Keratinocyte (primary cell): ENCODE measurements around the gene TMEM200B. TPM values are rescaled to one million over a fixed set of nuclear protein-coding genes. Genes with fewer than 3 reads are reported as not detected.
A peak's percentile ranks its signal among the peaks of the same experiment; 100 is the strongest.

Experiments
- DNase-seq: peaks from one replicate; pipeline ENCODE4 v3.0.0-alpha.2; 2011; ENCODE audit warnings: low read depth, missing footprints, low spot score
- FAIRE-seq: peaks from 2 replicates; lab custom pipeline; 2011; peaks lifted over from hg19 to GRCh38; lab: Jason Lieb, UNC
- H2AFZ ChIP-seq: 2 replicates; pipeline ENCODE4 v1.6.0; 2012; ENCODE audit warnings: low read length, control low read depth, inconsistent platforms; ENCODE audit not compliant: control insufficient read depth
- H3K27ac ChIP-seq: 2 replicates; pipeline ENCODE4 v1.5.1; 2011; ENCODE audit warnings: low read length; ENCODE audit not compliant: control insufficient read depth, insufficient read depth
- H3K27me3 ChIP-seq: 3 replicates; pipeline ENCODE4 v1.6.0; 2011; ENCODE audit warnings: low read length; ENCODE audit not compliant: control insufficient read depth, insufficient read depth; ENCODE audit errors: extremely low read depth
- H3K36me3 ChIP-seq, 2 experiments: 2 replicates in 1 of 2; 3 replicates in 1 of 2; pipeline ENCODE4 v1.5.1; 2011; ENCODE audit warnings: low read length in 2 of 2, mild to moderate bottlenecking in 1 of 2; ENCODE audit not compliant: control insufficient read depth in 2 of 2, insufficient read depth in 2 of 2; ENCODE audit errors: extremely low read depth in 1 of 2
- H3K4me1 ChIP-seq: 3 replicates; pipeline ENCODE4 v1.5.1; 2011; ENCODE audit warnings: low read length; ENCODE audit not compliant: control insufficient read depth, insufficient read depth; ENCODE audit errors: extremely low read depth
- H3K4me2 ChIP-seq: 3 replicates; pipeline ENCODE4 v1.6.0; 2011; ENCODE audit warnings: low read depth, low read length; ENCODE audit not compliant: control insufficient read depth, insufficient read depth; ENCODE audit errors: extremely low read depth
- H3K4me3 ChIP-seq, 3 experiments: fragments of 200-600 bp in 1 of 3; sonication (generic) in 1 of 3; 2 replicates in 2 of 3; 3 replicates in 1 of 3; pipeline ENCODE4 v1.5.1; 2011 to 2016; ENCODE audit warnings: low read length in 3 of 3, mild to moderate bottlenecking in 3 of 3, control low read depth in 2 of 3, inconsistent platforms in 1 of 3, low read depth in 1 of 3, mixed read lengths in 1 of 3, mixed run types in 1 of 3, moderate library complexity in 1 of 3; ENCODE audit not compliant: control insufficient read depth in 2 of 3, insufficient read depth in 2 of 3; ENCODE audit errors: extremely low read depth in 1 of 3
- H3K79me2 ChIP-seq: 2 replicates; pipeline ENCODE4 v1.6.0; 2012; ENCODE audit warnings: low read length; ENCODE audit not compliant: control insufficient read depth, insufficient read depth
- H3K9ac ChIP-seq: 3 replicates; pipeline ENCODE4 v1.6.0; 2011; ENCODE audit warnings: low read length; ENCODE audit not compliant: control insufficient read depth, insufficient read depth; ENCODE audit errors: extremely low read depth
- H3K9me1 ChIP-seq: 3 replicates; pipeline ENCODE4 v1.6.0; 2011; ENCODE audit warnings: low read length; ENCODE audit not compliant: control insufficient read depth, insufficient read depth; ENCODE audit errors: extremely low read depth
- H3K9me3 ChIP-seq: 2 replicates; pipeline ENCODE4 v1.5.1; 2012; ENCODE audit warnings: low read depth, low read length; ENCODE audit not compliant: control insufficient read depth
- H4K20me1 ChIP-seq: 3 replicates; pipeline ENCODE4 v1.6.0; 2011; ENCODE audit warnings: low read length; ENCODE audit not compliant: control insufficient read depth, insufficient read depth; ENCODE audit errors: extremely low read depth
- CTCF ChIP-seq, 3 experiments: IDR thresholded peaks in 1 of 3; conservative IDR thresholded peaks in 1 of 3; optimal IDR thresholded peaks in 1 of 3; 2 replicates in 2 of 3; 3 replicates in 1 of 3; pipeline versions ENCODE3 to v1.5.1; 2011; ENCODE audit warnings: low read length in 3 of 3, mild to moderate bottlenecking in 3 of 3, moderate library complexity in 2 of 3, control low read depth in 1 of 3, inconsistent platforms in 1 of 3; ENCODE audit not compliant: insufficient read depth in 2 of 3; ENCODE audit errors: extremely low read depth in 1 of 3
- EZH2 ChIP-seq: IDR thresholded peaks from one replicate; pipeline ENCODE4 v1.6.1; 2012; ENCODE audit warnings: inconsistent platforms, mild to moderate bottlenecking, low read length, moderate library complexity
- dilution Hi-C: fragments of 300-500 bp; cut with MboI; formaldehyde crosslinking; loops from one replicate; pipeline ENCODE4 v1.7.0; 2020; ENCODE audit warnings: low sequenced_read_pairs; ENCODE audit not compliant: extremely low pct_ligation_motif_present
- polyA plus RNA-seq, 5 experiments: library from polyadenylated mRNA; depleted of rRNA in 3 of 5; stranded (reverse) in 3 of 5; stranded (forward) in 1 of 5; unstranded in 1 of 5; fragments of >200 nt; gene quantifications; 1 replicate in 1 of 5; 2 replicates in 3 of 5; 3 replicates in 1 of 5; pipeline versions ENCODE4 v1.2.1 to v1.2.3, GENCODE V29; 2011 to 2012; ENCODE audit warnings: missing spikeins in 2 of 5, low read depth in 1 of 5, low replicate concordance in 1 of 5

The TMEM200B gene
- polyA plus RNA-seq, 1 donor (not counting 4 experiments of a cell fraction or from before 2014, with no cell fraction given): 0.59 TPM

DNA sequence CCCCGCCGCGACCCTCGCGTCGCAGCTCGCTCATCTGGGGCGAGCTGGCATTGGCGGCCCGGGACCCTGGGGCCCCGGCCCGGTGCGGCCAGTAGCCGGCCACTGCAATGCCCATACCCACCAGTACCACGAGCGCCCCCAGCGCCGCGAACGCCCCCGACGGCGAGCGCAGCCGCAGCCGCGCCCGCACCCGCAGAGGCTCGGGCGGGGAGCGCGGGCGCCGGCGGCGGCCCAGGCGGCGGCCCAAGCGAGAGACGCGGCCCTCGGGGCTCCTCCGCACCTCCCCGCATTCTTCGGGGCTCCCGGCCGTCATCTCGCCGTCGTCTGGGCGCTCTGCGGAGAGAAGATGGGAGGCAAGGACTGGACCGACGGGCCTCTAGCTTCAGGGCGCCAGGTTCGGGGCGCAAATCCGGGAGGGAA, 2.2 kb downstream of the TMEM200B start:
- DNase-seq (no peak), FAIRE-seq (no peak)
- no peaks in the 10 kb centered on the region for H3K79me2 ChIP-seq
- no peaks in the 10 kb centered on the region for H3K9me3 ChIP-seq
- no peak overlapping the region for H3K9ac ChIP-seq
- H3K4me2 ChIP-seq: peak overlapping the region; percentile 42
- peaks cover 4 to 8% of the 10 kb centered on the region in 2 experiments for H3K36me3 ChIP-seq
- no peak overlapping the region for H3K27ac ChIP-seq
- H3K4me3 ChIP-seq: no peak overlapping the region
- H3K4me1 ChIP-seq: peaks cover 10% of the 10 kb centered on the region
- peaks cover 38% of the 10 kb centered on the region for H3K27me3 ChIP-seq
- TF ChIP-seq CTCF (optimal IDR thresholded peaks at IDR 0.05 in 1 of 3, IDR thresholded peaks at IDR 0.05 in 1 of 3, conservative IDR thresholded peaks at IDR 0.05 in 1 of 3; ENCODE audit: extremely low read depth in 1 of 3, insufficient read depth in 2 of 3, low read length in 3 of 3) (no peak), EZH2 (no peak)
- no peaks in the 10 kb centered on the region for H3K9me1 ChIP-seq
- H2AFZ ChIP-seq: no peak overlapping the region
- dilution Hi-C loops: no loop called here
- H4K20me1 ChIP-seq: no peaks in the 10 kb centered on the region

GRCh38 chr1:29120947-29121485, 2.7 kb downstream of the TMEM200B start:
- Histone ChIP-seq H3K4me2 (no peak overlapping the region), H3K9ac (no peak overlapping the region), H3K9me1 (no peaks in the 10 kb centered on the region), H3K4me1 (peaks cover 10% of the 10 kb centered on the region), H3K27me3 (peaks cover 38% of the 10 kb centered on the region), H3K36me3 (peaks cover 4 to 8% of the 10 kb centered on the region in 2 experiments), H3K27ac (no peak overlapping the region), H2AFZ (no peak overlapping the region), H4K20me1 (no peaks in the 10 kb centered on the region), H3K4me3 (no peak overlapping the region), H3K9me3 (no peaks in the 10 kb centered on the region), H3K79me2 (no peaks in the 10 kb centered on the region)
- FAIRE-seq (no peak), DNase-seq (no peak)
- TF ChIP-seq CTCF (optimal IDR thresholded peaks at IDR 0.05 in 1 of 3, IDR thresholded peaks at IDR 0.05 in 1 of 3, conservative IDR thresholded peaks at IDR 0.05 in 1 of 3; ENCODE audit: extremely low read depth in 1 of 3, insufficient read depth in 2 of 3, low read length in 3 of 3): peak in 2 of 3 experiments; percentile 42 to 45
- no peak for TF ChIP-seq EZH2
- dilution Hi-C loops: no loop called here
